Body of pancreas (tissue), 4 donors: Measurements from ENCODE around the gene TCOF1.

Experiments
- POLR2A ChIP-seq, 3 donors: fragments of 450-650 bp; IDR thresholded peaks; one replicate each; pipeline ENCODE4 v1.6.1; 2016; ENCODE audit warnings: antibody characterized with exemption in 3 of 3, mild to moderate bottlenecking in 2 of 3
- TF ChIP-seq, protein P1 (sequence below), 7 experiments: fragments of 450-650 bp in 4 of 7; fragments of 200-600 bp in 3 of 7; sonication (generic) in 3 of 7; IDR thresholded peaks; one replicate each; pipeline ENCODE4 v1.5.1; 2016 to 2019; ENCODE audit warnings: antibody characterized with exemption in 7 of 7

DNA sequence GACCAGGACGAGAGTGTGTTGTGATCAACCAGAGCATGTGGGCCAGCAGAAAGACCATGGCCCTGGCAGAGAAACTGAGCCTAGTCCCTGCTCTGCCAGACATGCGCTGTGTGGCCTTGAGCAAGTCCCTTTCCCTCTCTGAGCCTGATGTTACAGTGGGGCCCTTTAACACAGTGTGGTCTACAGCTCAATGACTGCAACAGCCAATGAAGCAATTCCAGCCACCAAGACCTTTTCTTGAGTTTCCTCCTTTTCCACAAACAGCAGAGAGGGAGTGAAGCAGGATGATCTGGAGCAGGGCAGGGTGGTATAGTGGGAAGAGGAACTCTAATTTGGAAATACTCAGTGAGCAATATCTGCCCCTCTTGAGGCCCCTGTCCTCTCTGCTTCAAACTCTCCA is 29.0 kb upstream of the TCOF1 start:
- TF ChIP-seq, protein P1, sequence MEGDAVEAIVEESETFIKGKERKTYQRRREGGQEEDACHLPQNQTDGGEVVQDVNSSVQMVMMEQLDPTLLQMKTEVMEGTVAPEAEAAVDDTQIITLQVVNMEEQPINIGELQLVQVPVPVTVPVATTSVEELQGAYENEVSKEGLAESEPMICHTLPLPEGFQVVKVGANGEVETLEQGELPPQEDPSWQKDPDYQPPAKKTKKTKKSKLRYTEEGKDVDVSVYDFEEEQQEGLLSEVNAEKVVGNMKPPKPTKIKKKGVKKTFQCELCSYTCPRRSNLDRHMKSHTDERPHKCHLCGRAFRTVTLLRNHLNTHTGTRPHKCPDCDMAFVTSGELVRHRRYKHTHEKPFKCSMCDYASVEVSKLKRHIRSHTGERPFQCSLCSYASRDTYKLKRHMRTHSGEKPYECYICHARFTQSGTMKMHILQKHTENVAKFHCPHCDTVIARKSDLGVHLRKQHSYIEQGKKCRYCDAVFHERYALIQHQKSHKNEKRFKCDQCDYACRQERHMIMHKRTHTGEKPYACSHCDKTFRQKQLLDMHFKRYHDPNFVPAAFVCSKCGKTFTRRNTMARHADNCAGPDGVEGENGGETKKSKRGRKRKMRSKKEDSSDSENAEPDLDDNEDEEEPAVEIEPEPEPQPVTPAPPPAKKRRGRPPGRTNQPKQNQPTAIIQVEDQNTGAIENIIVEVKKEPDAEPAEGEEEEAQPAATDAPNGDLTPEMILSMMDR (IDR thresholded peaks at IDR 0.05): no peak
- no peak for TF ChIP-seq POLR2A (IDR thresholded peaks at IDR 0.05)
